AG04450 (cell line): Measurements from ENCODE around the gene CCDC85A. TPM values are rescaled to one million over a fixed set of nuclear protein-coding genes. Genes with fewer than 3 reads are reported as not detected.

Experiments used
- CTCF ChIA-PET: fragments of 300-600, 350-600 bp; formaldehyde crosslinking; extraction: SDS; loops from one replicate; lab custom pipeline; 2022; ENCODE audit warnings: antibody characterized with exemption, inconsistent platforms; lab: Charles Lee
- POLR2A ChIA-PET: fragments of 350-600 bp; formaldehyde crosslinking; extraction: SDS; loops from one replicate; lab custom pipeline; 2021; ENCODE audit warnings: antibody characterized with exemption, inconsistent platforms; lab: Yijun Ruan, JAX
- DNase-seq: peaks from one replicate; pipeline ENCODE4 v3.0.0-alpha.2; 2011; ENCODE audit warnings: low read depth, low spot score
- H3K27ac ChIP-seq: one replicate; pipeline ENCODE4 v1.5.1; 2012; ENCODE audit warnings: low read depth, low read length, control low read depth
- H3K27me3 ChIP-seq: one replicate; pipeline ENCODE4 v1.6.0; 2012; ENCODE audit warnings: low read length; ENCODE audit not compliant: control insufficient read depth, insufficient read depth
- H3K4me3 ChIP-seq: 2 replicates; pipeline ENCODE4 v1.5.1; 2011; ENCODE audit warnings: mild to moderate bottlenecking, low read depth, low read length, control low read depth
- H3K9me3 ChIP-seq: 2 replicates; pipeline ENCODE4 v1.5.1; 2012; ENCODE audit warnings: low read length; ENCODE audit not compliant: control insufficient read depth, insufficient read depth
- CTCF ChIP-seq: IDR thresholded peaks from 2 replicates; pipeline ENCODE4 v1.5.1; 2011; ENCODE audit warnings: low read depth, low read length, control low read depth, inconsistent platforms
- polyA plus RNA-seq: library from polyadenylated mRNA; depleted of rRNA; stranded (reverse); fragments of >200 nt; gene quantifications from 2 replicates; pipeline ENCODE4 v1.2.3, GENCODE V29; 2011

CCDC85A gene
- polyA plus RNA-seq, 1 experiment, result not detected

DNA sequence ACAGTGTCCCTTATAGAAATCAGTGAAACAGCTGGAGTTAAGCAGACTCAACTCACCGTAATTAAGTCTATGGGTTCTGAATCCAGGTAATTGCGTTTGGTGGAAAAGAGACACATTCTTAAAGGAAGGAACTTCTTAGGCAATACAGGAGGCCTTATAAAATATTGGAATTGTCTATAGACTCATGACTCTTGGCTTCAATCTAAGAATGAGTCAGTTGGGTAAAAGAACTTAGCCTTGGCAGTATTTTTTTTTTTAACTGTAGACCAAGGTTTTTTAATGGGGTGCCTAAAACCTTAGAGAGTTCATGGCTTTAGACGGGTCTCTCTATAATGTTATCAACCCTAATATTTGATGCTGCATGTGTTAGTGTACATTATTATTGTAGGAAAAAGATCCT, 47.6 kb downstream of the CCDC85A start:
- CTCF ChIA-PET, result no interaction called here
- DNase-seq, result no peak
- no peaks in the 10 kb centered on the region for H3K27me3 ChIP-seq
- TF ChIP-seq CTCF, result no peak
- POLR2A ChIA-PET, result no interaction called here
- no peak overlapping the region for H3K4me3 ChIP-seq
- no peaks in the 10 kb centered on the region; the same call in 1 of the 2 replicates for H3K9me3 ChIP-seq
- H3K27ac ChIP-seq, result no peak overlapping the region

DNA sequence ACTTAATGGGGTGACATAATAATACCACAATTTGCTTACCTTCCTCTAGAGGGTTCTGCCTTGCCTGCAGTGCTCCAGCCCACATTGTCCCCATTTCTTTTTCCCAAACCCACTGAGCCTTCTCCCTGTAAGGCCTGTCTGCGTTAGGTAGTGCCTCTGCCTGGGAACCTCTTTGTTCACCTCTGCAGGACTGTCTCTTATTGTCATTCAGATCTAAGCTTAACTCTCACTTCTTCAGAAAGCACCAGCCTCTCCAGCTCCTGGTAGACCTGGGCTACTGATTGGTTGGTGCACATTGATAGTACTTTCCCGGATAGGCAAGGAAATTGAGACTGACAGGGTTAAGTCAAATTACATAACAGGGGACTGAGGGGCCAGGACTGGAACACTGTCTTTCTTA, 49.1 kb downstream of the CCDC85A start:
- H3K4me3 ChIP-seq, result no peak overlapping the region
- DNase-seq, result no peak
- TF ChIP-seq CTCF, result no peak
- CTCF ChIA-PET, result no interaction called here
- H3K9me3 ChIP-seq, result no peaks in the 10 kb centered on the region; the same call in 1 of the 2 replicates
- no peak overlapping the region for H3K27ac ChIP-seq
- no peaks in the 10 kb centered on the region for H3K27me3 ChIP-seq
- POLR2A ChIA-PET, result no interaction called here

- ChIA-PET CTCF (no interaction called here), POLR2A (no interaction called here)
- TF ChIP-seq CTCF, result no peak
- no peaks in the 10 kb centered on the region for H3K27me3 ChIP-seq
- H3K4me3 ChIP-seq, result no peak overlapping the region
- no peak for DNase-seq
- no peaks in the 10 kb centered on the region; the same call in 1 of the 2 replicates for H3K9me3 ChIP-seq
- H3K27ac ChIP-seq, result no peak overlapping the region
These were observed 50.5 kb downstream of the CCDC85A start for GRCh38 chr2:56234241-56234640.

DNA sequence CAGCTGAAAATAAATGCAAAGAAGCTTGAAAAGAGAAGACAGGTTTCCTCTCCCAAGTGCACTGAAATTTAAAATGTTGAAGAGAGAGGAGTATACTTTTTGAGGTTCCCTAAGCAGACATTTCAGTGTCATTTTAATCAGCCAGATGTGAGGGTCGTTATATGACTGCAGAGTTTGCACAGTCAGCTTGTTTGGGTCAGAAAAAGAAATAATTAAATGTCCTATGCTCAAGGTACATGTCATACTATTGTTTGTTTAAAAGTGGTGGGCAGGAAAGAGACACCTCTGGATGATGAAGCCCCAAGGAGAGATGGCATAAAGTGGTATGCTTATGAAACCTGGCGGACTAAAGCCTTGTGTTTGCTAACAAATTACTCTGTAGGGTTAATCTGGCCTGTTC, 55.2 kb downstream of the CCDC85A start:
- TF ChIP-seq CTCF, result no peak
- Histone ChIP-seq H3K27ac (no peak overlapping the region), H3K27me3 (no peaks in the 10 kb centered on the region), H3K4me3 (no peak overlapping the region), H3K9me3 (no peaks in the 10 kb centered on the region)
- CTCF ChIA-PET, result no interaction called here
- POLR2A ChIA-PET, result no interaction called here
- DNase-seq, result no peak

GRCh38 chr2:56239437-56239836, 55.6 kb downstream of the CCDC85A start:
- Histone ChIP-seq H3K27me3 (no peaks in the 10 kb centered on the region), H3K4me3 (no peak overlapping the region), H3K27ac (no peak overlapping the region), H3K9me3 (no peaks in the 10 kb centered on the region)
- ChIA-PET CTCF (no interaction called here), POLR2A (no interaction called here)
- no peak for DNase-seq
- TF ChIP-seq CTCF, result no peak
